Stimulated activated CD4-positive, alpha-beta T cell treated with anti-CD3 and anti-CD28 coated beads, Interleukin-12 subunit alpha, Interleukin-12 subunit beta, amount 100 ng/mL, for 24 hours (primary cell): ENCODE data around the gene MAN2C1.

ENCODE experiments used
- DNase-seq, 2 experiments: peaks; one replicate each; pipeline ENCODE4 v3.0.0-alpha.2; 2020; ENCODE audit warnings: low read depth in 2 of 2

The MAN2C1 gene

DNA sequence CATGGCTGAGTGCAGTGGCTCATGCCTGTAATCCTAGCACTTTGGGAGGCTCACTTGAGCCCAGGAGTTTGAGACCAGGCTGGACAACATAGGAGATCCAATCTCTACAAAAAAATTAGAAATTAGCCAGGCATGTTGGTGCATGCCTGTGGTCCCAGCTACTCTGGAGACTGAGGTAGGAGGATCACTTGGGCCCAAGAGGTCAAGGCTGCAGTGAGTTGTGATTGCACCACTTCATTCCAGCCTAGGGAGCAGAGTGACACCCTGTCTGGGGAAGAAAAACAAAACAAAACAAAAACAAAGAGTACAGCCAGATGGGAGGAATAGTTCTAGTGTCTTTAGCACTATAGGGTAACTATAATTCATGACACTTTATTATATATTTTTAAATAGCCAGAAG is 58.7 kb downstream of the MAN2C1 start:
- DNase-seq, result no peak

- no peak for DNase-seq
Observed at GRCh38 chr15:75307778-75308390, 60.5 kb downstream of the MAN2C1 start.

GRCh38 chr15:75306188-75306587 is 62.2 kb downstream of the MAN2C1 start:
- DNase-seq, result no peak
